ENCODE measurements around the gene IPO7.
A peak's percentile ranks its signal among the peaks of the same experiment; 100 is the strongest.

DNA sequence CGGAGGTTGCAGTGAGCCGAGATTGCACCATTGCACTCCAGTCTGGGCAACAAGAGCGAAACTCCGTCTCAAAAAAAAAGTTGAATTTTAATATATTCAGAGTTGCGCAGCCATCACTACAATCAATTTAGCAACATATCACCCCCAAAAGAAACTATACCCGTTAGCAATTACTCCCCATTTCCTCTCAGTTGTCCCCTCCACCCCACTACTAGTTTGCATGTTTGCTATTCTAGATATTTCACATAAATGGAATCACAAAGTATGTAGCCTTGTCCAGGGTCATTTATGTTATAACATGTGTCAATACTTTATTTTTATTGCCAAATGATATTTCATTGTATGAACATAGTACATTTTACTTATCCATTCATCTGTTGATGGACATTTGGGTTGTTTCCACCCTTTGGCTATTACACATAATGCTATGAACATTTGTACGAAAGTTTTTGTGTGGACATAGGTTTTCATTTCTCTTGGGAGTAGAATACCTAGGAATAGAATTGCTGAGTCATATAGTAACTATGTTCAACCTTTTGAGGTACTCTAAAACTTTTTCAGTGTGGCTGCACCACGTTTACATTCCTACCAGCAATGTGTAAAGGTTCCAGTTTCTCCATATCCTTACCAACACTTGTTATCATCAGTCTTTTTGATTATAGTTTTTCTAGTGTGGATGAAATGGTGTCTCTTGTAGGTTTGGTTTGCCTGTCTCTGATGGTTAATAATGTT, 78.5 kb downstream of the IPO7 start:
- TF ChIP-seq, protein P1, sequence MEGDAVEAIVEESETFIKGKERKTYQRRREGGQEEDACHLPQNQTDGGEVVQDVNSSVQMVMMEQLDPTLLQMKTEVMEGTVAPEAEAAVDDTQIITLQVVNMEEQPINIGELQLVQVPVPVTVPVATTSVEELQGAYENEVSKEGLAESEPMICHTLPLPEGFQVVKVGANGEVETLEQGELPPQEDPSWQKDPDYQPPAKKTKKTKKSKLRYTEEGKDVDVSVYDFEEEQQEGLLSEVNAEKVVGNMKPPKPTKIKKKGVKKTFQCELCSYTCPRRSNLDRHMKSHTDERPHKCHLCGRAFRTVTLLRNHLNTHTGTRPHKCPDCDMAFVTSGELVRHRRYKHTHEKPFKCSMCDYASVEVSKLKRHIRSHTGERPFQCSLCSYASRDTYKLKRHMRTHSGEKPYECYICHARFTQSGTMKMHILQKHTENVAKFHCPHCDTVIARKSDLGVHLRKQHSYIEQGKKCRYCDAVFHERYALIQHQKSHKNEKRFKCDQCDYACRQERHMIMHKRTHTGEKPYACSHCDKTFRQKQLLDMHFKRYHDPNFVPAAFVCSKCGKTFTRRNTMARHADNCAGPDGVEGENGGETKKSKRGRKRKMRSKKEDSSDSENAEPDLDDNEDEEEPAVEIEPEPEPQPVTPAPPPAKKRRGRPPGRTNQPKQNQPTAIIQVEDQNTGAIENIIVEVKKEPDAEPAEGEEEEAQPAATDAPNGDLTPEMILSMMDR (IDR thresholded peaks at IDR 0.05 in 2 of 3, conservative IDR thresholded peaks at IDR 0.05 in 1 of 3; ENCODE audit: control insufficient read depth in 2 of 3, extremely low read depth in 1 of 3, insufficient read depth in 1 of 3, low read depth in 3 of 3, low read length in 3 of 3): no peak
- TF ChIP-seq POLR2A (IDR thresholded peaks at IDR 0.05; ENCODE audit: low read depth, low read length): no peak
- TF ChIP-seq BHLHE40 (IDR thresholded peaks at IDR 0.05; ENCODE audit: borderline replicate concordance in 1 of 2, low read depth in 2 of 2, low read length in 1 of 2): no peak
- TF ChIP-seq DPF2 (IDR thresholded peaks at IDR 0.05): peak; percentile 48; the same call in 1 of the 2 replicates

Data from GM12878 (cell line).